HEK293 (cell line): ENCODE results near the gene SERTAD2.

Experiments used
- ZBTB1 ChIP-seq: fragments of 450-650 bp; formaldehyde crosslinking; IDR thresholded peaks from 2 replicates; pipeline ENCODE4 v1.5.1; 2016; ENCODE audit warnings: missing biosample characterization, missing genetic modification characterization
- ZNF114 ChIP-seq: fragments of 450-650 bp; formaldehyde crosslinking; IDR thresholded peaks from 2 replicates; pipeline ENCODE4 v1.5.0; 2017; ENCODE audit warnings: missing biosample characterization, missing genetic modification characterization
- ZNF274 ChIP-seq, 2 experiments: fragments of 200-500 bp in 1 of 2; fragments of 450-650 bp in 1 of 2; sonication (Bioruptor generic) in 1 of 2; formaldehyde crosslinking in 1 of 2; IDR thresholded peaks; 2 replicates each; pipeline versions ENCODE4 v1.5.1 to v1.6.1; 2014 to 2016; ENCODE audit warnings: borderline replicate concordance in 1 of 2, inconsistent platforms in 1 of 2, low read length in 1 of 2, missing biosample characterization in 1 of 2, missing genetic modification characterization in 1 of 2

- TF ChIP-seq ZBTB1 (tag by site-specific recombination) = no peak
- no peak for TF ChIP-seq ZNF114 (tag by site-specific recombination)
- no peak for TF ChIP-seq ZNF274 (IDR thresholded peaks at IDR 0.05; ENCODE audit: low read length)
- no peak for TF ChIP-seq ZNF274 (tag by site-specific recombination; IDR thresholded peaks at IDR 0.05; ENCODE audit: borderline replicate concordance)
These were observed 46.6 kb upstream of the SERTAD2 start for GRCh38 chr2:64700133-64700809.
